Measurements from ENCODE around the gene ADARB2.
"Not testable (repeated sequence)": the region's sequence is repeated elsewhere in the genome, so short reads cannot be mapped to it uniquely, and the experiment has no call there.

Gene ADARB2

DNA sequence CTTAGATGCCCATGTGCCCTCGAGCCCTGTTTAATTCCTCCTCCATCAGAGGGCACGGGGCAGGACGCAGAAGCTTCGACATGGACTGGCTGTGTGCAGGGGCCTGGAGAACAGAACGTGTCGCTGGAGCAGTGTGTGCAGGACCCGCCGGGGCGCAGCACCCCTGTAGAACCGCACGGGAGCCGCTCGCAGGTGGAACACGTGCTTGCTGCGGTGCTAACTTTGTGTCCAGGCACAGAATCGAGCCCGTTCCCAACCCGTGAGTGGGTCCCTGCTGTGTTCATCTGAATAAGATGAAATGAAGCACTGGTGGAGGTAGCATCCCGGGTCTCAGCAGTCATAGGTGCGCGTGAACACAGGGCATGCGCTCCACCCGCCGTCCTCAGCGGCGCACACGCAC, 564.2 kb downstream of the ADARB2 start:
- no peak for DNase-seq

DNA sequence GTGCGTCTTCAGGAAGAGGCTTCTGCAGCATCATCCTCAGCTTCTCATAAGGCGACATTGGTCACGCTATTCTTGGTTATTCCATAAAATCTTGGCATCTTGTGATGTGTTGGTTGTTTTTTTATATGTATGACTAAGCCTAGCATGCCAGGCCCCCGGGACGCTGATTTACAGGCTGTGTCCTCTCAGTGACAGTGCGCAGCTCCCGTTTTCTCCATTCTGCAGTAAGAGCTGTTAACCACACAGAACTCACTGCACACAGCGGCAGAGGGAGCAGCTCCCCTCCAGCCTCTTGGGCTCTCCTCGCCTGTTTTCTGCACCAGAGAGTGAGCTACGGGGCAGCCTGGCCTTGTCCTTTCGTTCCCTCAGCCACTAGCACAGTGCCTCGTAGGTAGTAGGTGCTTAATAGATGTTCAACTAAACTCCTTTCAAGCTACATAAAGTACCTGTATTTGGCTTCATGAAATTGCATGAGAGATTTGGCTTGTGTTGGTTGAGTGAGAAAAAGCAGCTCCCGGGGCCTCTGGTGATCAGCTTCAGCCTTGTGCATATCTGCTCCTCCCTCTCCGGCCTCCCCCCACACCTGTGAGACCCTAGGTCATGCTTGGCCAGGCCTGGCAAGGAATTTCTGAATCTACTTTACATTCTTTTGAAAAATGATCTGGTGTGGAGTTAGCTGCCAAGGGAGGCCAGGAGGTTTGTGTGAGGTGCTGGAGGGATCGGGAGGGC, 564.9 kb downstream of the ADARB2 start:
- no peak for DNase-seq

DNA sequence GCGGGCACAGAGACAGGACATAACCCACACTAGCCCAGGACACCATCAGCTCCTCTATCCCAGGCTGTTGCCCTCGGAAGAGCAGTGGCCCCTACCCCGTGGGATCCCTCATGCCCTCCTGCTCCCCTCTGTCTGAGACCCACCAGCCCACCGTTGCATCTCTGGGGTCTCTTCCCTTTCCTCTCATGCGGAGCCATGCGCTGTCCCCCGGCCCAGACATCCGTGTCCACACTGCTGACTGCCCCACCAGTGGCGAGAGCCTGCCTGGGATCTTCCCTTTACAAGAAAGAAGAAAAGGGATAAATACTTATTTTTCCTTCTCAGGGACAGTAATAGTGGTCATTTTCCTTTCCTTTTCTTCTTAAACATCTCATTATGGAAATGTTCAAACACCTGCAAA, 565.7 kb downstream of the ADARB2 start:
- no peak for DNase-seq

DNA sequence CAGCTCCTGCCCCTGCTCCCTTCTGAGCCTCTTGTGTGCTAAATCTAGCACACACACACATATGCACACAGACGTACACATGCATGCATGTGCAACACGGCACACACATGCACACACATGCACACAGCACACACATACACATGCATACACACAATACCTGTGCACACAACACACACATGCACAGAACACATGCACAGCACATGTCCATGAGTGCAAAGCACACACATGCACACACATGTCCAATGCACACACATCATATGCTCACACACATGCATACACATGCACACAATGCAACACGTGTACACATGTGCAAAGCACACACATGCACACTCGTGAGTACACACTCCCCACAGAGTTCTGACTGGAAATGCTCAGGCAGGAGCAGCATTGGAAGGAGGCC, 566.1 kb downstream of the ADARB2 start:
- DNase-seq, result no peak

DNA sequence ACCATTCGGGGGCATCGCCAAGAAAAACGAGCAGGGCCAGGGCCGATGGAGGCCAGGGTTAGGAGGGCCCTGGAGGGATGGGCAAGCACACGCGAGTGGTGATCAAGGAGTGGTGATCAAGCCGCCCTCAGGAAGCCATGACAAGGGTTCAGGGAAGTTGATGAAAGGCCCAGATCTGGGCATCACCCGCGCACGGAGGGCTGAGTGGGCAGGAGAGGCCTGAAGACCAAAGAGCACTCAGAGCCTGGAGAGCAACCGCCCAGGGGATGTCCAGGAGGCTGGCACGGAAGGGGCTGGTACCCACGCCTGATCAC, 566.5 kb downstream of the ADARB2 start:
- DNase-seq, result no peak

DNA sequence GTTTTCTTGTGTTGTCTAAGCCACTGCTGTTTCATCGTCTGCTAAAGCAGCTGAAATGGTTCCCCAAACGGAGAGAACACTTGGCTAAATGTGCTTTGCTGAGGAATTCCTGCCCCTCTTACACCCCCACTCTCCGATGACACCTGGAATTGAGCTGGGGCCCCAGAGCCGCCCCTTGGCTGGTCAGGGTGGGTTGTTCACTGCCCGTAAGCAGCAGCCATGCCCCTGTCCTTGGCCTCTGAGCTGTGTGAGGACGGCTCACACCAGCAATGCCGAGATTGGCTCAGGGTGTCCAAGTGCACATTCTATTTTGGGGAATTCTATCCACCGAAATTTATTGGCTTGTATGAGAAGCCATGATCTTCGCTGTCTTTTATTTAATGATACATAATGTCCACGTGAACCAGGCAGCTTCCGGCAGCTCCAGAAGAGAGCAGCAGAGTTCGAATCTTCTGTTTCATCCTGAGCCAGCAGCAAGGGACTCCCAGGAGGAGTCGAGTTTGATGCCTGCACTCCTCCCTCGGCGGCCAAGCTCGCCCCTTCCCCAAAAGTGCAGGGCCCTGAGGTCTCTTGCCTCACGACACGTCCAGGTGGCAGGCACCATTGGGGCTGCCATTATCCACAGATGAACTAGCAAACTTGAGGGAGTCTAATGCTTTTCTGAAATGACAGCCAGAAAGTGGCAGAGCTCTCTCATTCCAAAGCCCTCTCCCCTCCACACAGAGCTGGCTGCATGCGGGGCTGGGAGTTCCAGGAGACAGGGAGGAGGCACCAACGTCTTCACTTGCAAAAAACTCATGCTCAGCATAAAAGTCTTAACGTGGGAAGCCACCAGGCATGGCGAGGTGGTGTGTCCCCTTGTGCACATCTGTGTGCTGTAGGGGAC, 567.1 kb downstream of the ADARB2 start:
- DNase-seq, result no peak

DNA sequence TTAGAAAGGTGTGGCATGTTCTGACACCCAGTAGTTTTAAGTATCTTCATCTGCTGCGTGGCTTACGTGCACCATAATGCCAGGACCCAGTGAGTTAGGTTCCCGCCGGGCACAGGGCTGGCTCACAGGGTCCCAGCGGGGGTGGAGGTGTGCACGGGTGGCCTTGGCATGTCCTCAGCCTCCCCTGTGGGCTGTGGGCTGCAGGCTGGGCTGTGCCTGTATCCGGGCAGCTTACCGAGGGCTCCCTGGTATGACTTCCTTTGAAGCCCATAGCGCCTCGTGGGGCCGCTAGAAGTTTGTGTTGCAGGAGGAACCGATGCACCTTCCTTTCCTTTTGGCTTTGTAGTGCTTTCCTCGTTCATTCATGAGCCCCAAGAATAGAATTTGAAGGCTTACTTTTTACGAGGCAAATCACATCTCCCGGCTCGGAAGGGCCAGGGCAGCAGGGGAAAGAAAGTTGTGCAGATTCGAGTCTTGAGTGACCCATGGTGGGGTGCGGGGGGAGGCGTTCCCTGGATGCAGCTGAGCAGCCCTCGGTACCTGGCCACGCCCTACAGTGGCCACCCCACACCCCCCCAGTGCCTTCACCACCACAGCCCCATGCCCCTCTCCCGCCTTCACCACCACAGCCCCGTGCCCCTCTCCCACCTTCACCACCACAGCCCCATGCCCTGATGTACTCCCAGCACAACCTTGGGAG, 568.0 kb downstream of the ADARB2 start:
- DNase-seq, result no peak

DNA sequence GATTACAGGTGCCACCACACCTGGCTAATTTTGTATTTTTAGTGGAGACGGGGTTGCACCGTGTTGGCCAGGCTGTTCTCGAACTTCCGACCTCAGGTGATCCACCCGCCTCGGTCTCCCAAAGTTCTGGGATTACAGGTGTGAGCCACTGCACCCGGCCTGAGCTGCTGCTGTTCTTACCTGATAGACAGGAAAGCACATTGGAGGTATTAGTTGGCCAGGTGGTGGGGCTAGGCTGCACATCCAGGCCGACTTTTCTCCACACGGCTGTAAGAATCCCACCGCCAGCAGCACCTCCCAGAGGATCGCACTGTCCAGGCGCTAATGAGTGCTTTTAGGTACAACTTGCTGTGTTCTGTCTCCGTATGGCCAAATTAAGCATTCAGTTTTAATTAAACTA, 568.6 kb downstream of the ADARB2 start:
- no peak for DNase-seq

DNA sequence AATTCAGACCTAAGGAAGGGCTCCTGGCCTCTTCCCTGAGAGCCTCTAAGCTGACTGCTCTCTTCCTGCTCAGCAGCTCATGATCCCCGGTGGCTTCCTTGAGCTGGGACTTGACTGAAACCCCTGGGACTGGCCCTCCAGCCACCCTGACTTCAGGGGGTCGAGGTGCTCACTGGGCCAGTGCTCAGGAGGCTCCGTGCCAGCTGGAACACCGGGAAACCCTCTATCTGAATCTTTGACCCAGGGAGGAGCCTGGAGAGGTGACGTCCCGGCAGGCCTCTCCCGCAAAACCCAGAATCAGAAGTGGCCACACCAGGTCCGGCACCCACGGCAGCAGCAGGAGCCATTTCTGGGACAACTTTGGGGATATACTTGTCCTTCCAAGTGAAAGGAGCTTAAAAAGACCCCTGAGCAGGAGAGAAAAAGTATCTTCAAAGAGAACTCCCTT, 570.5 kb downstream of the ADARB2 start:
- DNase-seq, result no peak

DNA sequence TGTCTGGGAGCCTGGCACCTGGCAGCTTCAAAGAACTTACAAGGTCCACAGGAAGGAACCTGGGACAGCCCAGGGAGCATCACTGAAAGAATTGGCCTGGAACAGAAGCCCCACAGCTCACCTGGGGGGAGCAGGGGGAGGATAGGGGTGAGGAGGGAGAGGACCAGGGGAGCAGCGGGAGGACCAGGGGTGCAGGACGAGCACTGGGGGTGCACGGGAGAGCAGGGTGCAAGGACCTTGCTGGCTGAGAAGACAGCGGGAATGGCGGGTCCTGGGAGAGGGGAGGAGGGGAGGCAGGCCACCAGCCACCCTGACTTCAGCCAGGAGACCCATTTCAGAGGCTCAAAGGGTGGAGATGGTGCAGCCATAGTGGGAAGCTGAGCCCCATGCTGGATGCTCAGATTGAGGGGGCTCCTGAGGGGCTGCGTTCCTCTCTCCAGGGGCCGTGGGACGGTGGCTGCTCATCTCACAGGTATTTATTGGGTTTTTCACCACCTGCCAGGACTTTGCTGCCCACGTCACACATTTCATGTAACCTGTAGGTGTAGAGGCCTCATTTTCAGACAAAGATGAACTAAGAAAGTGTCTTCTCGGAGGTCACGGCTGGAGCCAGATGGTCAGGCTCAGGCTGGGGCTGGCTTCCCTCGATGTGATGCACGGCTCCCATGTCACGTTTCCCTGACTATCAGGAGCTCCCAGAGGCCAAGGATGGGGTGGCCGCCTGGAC, 571.1 kb downstream of the ADARB2 start:
- no peak for DNase-seq

DNA sequence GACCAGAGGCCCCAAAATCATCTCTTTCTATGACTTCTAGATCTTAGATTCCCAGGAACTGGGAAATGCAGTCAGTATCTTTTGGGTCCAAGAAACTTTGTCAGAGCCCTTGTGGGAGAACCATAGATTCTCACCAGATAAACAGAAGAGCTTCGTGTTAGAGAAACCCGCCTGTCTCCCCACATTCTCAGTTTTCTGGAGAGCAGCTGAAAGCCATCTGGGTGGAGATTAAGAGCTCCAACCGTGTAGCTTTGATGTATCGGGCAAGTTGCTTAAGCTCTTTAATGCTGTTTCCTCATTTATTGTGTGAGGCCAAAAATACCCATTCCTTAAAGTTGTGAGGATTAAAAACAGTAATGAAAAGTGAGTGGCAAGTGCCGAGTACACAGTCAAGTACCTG, 573.5 kb downstream of the ADARB2 start:
- DNase-seq, result no peak

DNA sequence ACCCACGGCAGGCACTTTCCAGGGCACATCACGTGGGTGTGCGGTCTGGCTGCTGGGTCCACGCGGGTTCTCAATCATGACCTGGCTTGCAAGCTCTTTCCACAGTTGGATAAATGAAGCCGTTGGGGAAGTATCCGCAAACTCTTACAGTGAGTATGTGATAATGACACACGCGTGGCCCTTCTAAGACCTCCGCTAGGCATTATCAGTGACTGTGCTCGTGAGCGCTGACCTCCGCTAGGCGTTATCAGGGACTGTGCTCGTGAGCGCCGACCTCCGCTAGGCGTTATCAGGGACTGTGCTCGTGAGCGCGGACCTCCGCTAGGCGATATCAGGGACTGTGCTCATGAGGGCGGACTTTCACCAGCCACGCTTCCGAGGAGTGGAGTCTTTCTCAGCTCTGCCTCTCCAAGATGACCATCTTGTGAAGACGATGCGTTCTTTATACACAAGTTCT, 574.1 kb downstream of the ADARB2 start:
- DNase-seq, result no peak

DNA sequence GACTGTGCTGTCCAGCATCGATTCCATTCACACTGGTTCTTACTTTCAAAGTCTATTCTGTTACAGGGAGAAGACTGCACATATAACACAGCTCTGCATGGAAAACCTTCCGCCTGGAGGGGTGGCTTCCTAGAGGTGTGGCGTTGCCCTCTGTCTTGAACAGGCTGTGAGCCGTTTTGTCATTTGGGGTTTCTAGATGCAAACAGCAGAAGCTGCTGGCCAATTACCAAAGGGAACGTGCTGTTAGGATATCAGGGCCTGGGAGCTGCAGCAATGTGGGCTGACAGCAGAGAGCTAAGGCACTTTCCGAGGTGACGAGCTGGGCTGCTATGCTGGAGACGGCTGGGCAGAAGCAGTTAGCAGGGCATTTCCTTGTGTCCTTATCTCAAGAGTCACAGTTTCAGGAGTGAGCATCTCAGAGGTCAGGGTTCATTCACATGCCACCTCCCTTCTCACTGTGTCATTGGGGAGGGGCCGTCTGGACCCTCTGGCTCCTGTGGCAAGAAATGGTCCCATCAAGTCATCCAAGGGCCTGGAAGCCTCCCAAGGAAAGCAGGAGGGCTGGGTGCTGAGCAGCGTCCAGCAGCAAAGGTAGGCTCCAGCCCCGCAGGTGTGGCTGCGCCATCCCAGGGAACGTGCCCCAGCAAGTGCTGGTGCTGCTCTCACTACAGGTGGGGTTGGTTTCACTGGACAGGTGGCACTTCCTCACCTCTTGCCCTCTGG, 574.7 kb downstream of the ADARB2 start:
- no peak for DNase-seq

DNA sequence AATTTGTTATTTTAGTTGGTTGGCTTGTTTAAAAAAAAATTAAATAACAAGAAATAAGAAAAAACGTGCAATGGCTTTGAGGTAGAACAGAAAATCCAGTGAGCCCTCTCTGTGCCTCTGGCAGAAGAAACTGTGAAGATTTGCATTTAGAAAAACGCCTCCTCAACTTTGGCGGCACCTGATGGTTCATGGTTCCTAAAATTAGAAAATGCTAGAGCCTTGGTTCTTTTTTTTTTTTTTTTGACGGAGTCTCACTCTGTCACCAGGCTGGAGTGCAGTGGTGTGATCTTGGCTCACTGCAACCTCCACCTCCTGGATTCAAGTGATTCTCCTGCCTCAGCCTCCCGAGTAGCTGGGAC, 576.0 kb downstream of the ADARB2 start:
- not testable (repeated sequence) for DNase-seq

DNA sequence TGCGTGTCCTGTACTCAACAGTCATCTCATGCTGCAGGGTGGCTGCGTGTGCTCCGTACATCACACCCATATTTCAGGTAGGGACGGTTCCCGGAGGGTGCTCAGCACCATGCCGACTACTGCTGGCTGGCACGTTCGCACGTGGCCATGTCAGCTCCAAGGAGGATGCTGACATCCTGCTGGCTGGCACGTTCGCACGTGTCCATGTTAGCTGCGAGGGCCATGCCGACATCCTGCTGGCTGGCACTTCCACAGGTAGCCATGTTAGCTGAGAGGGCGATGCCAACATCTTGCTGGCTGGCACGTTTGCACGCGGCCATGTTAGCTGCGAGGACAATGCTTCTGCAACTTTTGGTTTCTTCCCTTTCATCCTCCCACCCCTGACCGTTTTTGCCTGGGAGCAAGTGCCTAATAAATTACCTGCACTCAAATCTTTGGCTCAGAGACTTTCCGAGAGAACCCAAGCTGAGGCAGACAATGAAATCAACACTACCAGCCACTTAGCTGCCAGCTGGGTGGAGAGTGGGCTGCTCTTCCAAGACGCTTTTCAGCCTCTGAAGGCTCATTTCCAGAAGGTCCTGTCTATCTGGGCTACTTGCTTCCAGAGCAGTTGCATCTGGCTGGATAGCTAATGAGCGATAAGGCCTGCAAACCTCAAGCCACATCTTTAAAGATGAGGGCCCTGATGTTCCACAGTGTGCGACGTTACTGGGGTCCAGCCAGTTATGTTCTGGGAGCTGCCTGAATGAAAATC, 576.6 kb downstream of the ADARB2 start:
- DNase-seq, result no peak

DNA sequence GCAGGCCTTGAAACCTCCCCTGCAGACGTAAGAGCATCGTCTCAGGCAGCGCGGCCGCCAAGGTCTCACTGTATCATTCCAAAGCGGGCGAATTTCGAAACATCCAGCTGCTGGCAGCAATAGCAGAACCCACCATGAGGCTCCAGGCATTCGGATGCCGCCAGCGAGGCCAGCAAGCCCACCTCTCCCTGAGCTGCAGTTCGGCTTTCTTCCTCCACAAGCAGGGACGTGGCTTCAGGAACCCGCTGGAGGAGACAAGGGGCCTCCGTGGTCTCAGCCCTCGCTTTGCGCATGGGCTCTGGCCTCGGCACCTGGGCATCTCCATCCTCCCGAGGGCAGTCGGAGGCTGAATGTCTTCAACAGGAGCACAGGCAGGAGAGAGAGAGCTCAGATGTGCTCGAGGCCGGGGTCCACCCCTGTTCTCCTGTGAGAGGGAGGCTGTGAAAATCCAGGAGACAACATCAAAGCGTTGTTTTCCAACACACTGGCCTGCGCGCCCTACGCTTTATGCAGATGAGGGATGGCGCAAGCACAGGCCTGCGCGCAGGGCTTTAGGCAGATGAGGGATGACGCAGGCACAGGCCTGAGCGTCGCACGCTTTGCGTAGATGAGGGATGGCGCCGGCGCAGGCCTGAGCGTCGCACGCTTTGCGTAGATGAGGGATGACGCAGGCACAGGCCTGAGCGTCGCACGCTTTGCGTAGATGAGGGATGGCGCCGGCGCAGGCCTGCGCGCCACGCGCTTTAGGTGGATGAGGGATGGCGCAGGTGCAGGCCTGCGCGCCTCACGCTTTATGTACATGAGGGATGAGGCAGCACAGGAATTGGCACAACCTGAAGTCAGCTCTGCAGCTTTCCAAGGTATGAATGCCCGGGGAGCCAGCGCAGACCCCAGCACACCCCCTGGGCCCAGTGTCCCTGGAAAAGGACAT, 577.9 kb downstream of the ADARB2 start:
- DNase-seq, result no peak

DNA sequence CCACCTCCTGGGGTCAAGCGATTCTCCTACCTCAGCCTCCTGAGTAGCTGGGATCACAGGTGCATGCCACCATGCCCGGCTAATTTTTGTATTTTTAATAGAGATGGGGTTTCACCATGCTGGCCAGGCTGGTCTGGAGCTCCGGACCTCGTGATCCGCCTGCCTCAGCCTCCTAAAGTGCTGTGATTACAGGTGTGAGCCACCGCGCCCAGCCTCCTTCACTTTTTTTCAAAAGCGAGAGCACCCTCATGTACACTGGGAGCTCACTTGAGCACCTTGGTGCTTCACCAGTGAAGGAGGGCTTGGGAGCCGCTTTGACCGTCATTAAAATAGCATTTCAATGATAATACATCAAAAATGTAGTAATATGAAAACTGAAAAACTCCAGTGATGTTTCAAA, 578.8 kb downstream of the ADARB2 start:
- not testable (repeated sequence) for DNase-seq

DNA sequence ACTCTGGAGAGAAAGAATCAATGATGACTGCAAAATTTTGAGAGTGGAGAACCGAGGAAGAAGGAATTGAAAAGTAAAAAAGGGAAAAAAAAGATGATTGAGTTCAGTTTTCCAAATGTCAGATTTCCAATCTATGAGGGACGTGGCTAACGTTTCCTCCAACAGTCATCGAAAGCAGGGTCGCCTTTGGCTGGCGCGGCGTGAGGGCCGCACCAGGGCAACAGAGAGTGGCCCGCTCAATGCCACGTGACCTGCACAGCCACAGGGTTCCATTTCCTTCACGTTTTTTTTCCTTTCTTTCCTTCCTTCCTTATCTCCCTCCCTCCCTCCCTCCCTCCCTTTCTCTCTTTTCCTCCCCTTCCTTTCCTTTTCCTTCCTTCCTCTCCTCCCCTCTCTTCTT, 579.3 kb downstream of the ADARB2 start:
- no peak for DNase-seq

DNA sequence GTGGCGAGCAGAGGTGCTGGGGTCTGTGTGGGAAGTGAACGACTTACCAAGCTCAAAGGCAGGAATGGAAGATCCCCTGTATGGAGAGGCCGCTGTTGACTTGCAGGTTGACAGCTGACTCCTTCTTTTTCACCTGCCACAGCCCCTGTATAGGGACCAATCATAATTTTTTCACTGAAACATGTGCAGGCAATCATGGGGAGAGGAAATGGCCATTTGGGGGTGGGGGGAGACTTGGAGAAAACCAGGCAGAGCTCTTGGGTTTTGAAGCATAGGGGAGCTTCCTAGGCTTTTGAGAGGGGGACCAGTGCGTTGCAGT, 579.8 kb downstream of the ADARB2 start:
- DNase-seq, result no peak

DNA sequence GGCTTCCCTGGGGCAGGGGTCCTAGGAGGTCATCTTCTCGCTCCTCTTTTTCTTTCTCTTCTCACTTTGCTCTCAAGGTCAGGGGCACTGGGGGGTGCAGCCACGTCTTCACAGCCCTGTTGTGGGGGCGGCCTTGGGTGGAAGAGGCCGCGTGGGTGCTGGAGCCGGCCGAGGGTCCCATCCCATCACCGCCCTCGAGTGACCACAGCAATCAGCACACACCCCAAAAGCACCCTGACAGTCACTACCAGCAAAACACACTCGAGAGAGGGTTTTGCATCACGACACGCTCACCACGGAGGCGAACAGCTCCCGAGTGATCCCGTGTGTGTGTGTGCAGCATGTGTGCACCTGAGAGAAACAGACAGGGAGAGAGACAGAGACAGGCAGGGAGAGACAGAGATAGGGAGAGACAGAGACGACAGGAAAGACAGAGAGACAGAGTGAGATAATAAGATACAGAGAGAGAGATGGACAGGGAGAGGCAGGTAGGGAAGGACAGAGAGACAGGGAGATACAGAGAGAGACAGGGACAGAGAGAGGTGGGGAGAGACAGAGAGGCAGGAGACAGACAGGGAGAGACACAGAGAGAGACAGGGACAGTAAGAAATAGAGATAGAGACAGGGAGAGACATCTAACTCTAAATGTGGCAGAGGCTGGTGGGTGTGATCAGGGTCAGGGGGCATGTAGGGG, 580.3 kb downstream of the ADARB2 start:
- no peak for DNase-seq
